Measurements from ENCODE around the gene ABR.

ABR gene

DNA sequence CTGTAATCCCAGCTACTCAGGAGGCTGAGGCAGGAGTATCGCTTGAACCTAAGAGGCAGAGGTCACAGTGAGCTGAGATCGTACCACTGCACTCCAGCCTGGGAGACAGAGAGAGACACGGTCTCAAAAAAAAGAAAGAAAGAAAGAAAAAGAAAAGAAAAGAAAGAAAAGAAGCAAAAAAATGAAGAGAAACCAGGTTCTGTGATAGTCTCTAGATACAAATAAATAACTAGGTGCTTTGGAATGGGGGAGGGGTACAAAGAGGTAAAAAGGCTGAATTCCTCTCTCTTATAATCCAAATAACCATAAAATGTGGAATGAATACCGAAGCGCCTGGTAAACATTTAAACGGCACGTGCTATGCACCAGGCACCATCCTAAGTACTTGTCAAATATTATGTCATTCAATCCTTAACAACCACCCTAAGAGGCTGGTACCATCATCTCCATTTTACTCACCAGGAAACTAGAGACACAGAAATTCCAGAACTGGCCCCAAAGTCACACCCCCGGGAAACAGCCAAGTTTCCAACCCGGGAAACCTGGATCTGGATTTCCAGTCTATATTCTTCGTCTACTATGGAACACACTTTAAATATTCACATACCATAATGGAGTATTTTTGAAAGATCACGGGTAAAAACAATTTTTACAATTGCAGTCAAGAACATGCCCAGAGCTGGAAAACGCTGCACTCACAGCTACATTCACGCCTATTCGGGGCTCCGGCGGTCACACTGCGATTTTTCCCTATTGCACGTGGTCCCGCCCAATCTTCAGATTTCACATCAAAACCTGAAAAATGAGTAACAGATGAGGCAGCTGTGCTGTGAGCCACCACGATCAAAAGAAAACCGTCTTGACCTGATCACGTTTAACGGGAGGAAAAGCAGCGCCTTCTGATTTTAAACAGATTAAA lies 210.7 kb downstream of the ABR start:
- TF ChIP-seq EZH2phosphoT487 (IDR thresholded peaks at IDR 0.05; ENCODE audit: borderline replicate concordance), result no peak
- TF ChIP-seq, protein P1, sequence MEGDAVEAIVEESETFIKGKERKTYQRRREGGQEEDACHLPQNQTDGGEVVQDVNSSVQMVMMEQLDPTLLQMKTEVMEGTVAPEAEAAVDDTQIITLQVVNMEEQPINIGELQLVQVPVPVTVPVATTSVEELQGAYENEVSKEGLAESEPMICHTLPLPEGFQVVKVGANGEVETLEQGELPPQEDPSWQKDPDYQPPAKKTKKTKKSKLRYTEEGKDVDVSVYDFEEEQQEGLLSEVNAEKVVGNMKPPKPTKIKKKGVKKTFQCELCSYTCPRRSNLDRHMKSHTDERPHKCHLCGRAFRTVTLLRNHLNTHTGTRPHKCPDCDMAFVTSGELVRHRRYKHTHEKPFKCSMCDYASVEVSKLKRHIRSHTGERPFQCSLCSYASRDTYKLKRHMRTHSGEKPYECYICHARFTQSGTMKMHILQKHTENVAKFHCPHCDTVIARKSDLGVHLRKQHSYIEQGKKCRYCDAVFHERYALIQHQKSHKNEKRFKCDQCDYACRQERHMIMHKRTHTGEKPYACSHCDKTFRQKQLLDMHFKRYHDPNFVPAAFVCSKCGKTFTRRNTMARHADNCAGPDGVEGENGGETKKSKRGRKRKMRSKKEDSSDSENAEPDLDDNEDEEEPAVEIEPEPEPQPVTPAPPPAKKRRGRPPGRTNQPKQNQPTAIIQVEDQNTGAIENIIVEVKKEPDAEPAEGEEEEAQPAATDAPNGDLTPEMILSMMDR (conservative IDR thresholded peaks at IDR 0.05; ENCODE audit: low read length), result no peak
- no peak overlapping the region for H2AFZ ChIP-seq (ENCODE audit: low read length)
- H3K9ac ChIP-seq (ENCODE audit: low read depth, low read length, poor library complexity, severe bottlenecking), result no peak overlapping the region
- no peak overlapping the region for H3K4me3 ChIP-seq (ENCODE audit: low read length, poor library complexity, severe bottlenecking)
- no peaks in the 10 kb centered on the region for H3K36me3 ChIP-seq (ENCODE audit: insufficient read depth, low read length)
- no peaks in the 10 kb centered on the region for H4K20me1 ChIP-seq (ENCODE audit: insufficient read depth, low read length, poor library complexity, severe bottlenecking)
- no peaks in the 10 kb centered on the region for H3K9me3 ChIP-seq (ENCODE audit: insufficient read depth, low read depth, low read length)
- no peaks in the 10 kb centered on the region for H3K79me2 ChIP-seq (ENCODE audit: insufficient read depth, low read length)
- H3K4me1 ChIP-seq (ENCODE audit: insufficient read depth, low read length, poor library complexity, severe bottlenecking), result no peaks in the 10 kb centered on the region
- no peaks in the 10 kb centered on the region for H3K27me3 ChIP-seq (ENCODE audit: insufficient read depth, low read length, poor library complexity, severe bottlenecking)
- H3F3A ChIP-seq (ENCODE audit: low read depth), result no peaks in the 10 kb centered on the region
- no peaks in the 10 kb centered on the region for H3K9me2 ChIP-seq (replicated peaks; ENCODE audit: low read depth, low read length)
- H3K4me2 ChIP-seq (ENCODE audit: low read depth, low read length, poor library complexity, severe bottlenecking), result no peak overlapping the region

DNA sequence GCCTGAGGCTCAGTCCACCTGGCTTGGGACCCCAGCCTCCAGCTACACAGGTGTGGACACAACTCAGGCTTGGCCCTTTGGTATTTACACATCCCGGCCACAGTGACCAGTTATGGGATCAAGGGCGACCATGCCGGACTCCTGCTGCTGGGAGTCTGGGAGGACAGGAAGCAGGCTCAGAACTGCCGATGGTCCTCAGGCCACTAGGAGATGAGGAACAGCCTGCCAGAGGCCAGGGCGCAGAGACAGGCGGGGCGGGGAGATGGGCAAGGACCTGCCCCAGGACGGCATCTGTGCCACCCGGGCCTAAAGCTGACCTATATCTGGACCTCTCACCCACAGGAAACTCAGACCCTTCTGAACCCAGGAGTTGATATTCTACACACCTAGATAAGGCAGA lies 212.7 kb downstream of the ABR start:
- Histone ChIP-seq H3K4me2 (ENCODE audit: low read depth, low read length, poor library complexity, severe bottlenecking) (no peak overlapping the region), H3K4me3 (ENCODE audit: low read length, poor library complexity, severe bottlenecking) (no peak overlapping the region), H3K36me3 (ENCODE audit: insufficient read depth, low read length) (no peaks in the 10 kb centered on the region), H4K20me1 (ENCODE audit: insufficient read depth, low read length, poor library complexity, severe bottlenecking) (no peaks in the 10 kb centered on the region), H2AFZ (ENCODE audit: low read length) (no peak overlapping the region), H3K9me3 (ENCODE audit: insufficient read depth, low read depth, low read length) (no peaks in the 10 kb centered on the region), H3K9ac (ENCODE audit: low read depth, low read length, poor library complexity, severe bottlenecking) (no peak overlapping the region), H3F3A (ENCODE audit: low read depth) (no peaks in the 10 kb centered on the region), H3K4me1 (ENCODE audit: insufficient read depth, low read length, poor library complexity, severe bottlenecking) (no peaks in the 10 kb centered on the region), H3K27me3 (ENCODE audit: insufficient read depth, low read length, poor library complexity, severe bottlenecking) (no peaks in the 10 kb centered on the region), H3K9me2 (replicated peaks; ENCODE audit: low read depth, low read length) (no peaks in the 10 kb centered on the region), H3K79me2 (ENCODE audit: insufficient read depth, low read length) (no peaks in the 10 kb centered on the region)
- no peak for TF ChIP-seq EZH2phosphoT487 (IDR thresholded peaks at IDR 0.05; ENCODE audit: borderline replicate concordance)
- TF ChIP-seq, protein P1 (conservative IDR thresholded peaks at IDR 0.05; ENCODE audit: low read length), result no peak

DNA sequence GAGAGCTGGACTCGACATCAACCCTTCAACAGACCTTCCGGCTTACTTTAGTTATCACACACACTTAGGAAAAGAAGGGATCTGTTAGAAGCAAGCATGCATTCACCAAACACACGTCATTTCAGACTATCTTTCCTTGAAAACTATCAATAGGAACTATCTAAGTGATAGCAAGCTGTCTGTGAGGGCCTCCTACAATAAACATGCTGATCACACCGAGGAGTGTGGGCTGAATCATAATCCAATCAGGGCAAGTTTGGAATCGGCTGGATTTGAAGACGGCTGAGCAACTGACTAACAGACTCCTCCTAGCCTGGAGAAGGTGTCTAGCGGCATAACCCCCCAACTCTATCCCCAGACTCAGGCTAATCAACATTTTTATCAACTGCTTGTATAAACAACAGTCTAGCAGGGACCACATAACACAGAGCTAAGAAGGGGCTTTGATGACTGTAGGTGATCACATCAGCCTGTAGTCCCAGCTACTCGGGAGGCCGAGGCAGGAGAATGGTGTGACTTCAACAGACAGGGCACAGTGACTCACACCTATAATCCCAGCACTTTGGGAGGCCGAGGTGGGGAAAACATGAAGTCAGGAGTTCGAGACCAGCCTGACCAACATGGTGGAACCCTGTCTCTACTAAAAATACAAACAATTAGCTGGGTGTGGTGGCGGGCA lies 214.3 kb downstream of the ABR start:
- Histone ChIP-seq H3K4me2 (ENCODE audit: low read depth, low read length, poor library complexity, severe bottlenecking) (no peak overlapping the region), H3F3A (ENCODE audit: low read depth) (no peaks in the 10 kb centered on the region), H3K4me3 (ENCODE audit: low read length, poor library complexity, severe bottlenecking) (no peak overlapping the region), H3K27me3 (ENCODE audit: insufficient read depth, low read length, poor library complexity, severe bottlenecking) (no peaks in the 10 kb centered on the region), H4K20me1 (ENCODE audit: insufficient read depth, low read length, poor library complexity, severe bottlenecking) (no peaks in the 10 kb centered on the region), H3K4me1 (ENCODE audit: insufficient read depth, low read length, poor library complexity, severe bottlenecking) (no peaks in the 10 kb centered on the region), H3K9ac (ENCODE audit: low read depth, low read length, poor library complexity, severe bottlenecking) (no peak overlapping the region), H3K9me3 (ENCODE audit: insufficient read depth, low read depth, low read length) (no peaks in the 10 kb centered on the region), H3K9me2 (replicated peaks; ENCODE audit: low read depth, low read length) (no peaks in the 10 kb centered on the region), H2AFZ (ENCODE audit: low read length) (no peak overlapping the region), H3K36me3 (ENCODE audit: insufficient read depth, low read length) (no peaks in the 10 kb centered on the region), H3K79me2 (ENCODE audit: insufficient read depth, low read length) (no peaks in the 10 kb centered on the region)
- no peak for TF ChIP-seq EZH2phosphoT487 (IDR thresholded peaks at IDR 0.05; ENCODE audit: borderline replicate concordance)
- TF ChIP-seq, protein P1 (conservative IDR thresholded peaks at IDR 0.05; ENCODE audit: low read length), result no peak

Measured in Loucy (cell line).